Liver (tissue), 9 donors: ENCODE data around the gene SHC2. TPM values are rescaled to one million over a fixed set of nuclear protein-coding genes. Genes with fewer than 3 reads are reported as not detected.
A peak's percentile ranks its signal among the peaks of the same experiment; 100 is the strongest.

Experiments
- DNase-seq: peaks from one replicate; pipeline ENCODE4 v3.0.0-alpha.2; 2017; ENCODE audit warnings: low spot score
- H3K27ac ChIP-seq, 2 donors: one replicate each; pipeline ENCODE4 v1.7.0; 2013; ENCODE audit warnings: inconsistent platforms in 2 of 2, low read length in 2 of 2, control low read depth in 1 of 2, low read depth in 1 of 2, mild to moderate bottlenecking in 1 of 2
- H3K27me3 ChIP-seq, 4 donors: one replicate each; pipeline versions ENCODE4 v1.6.1 to v1.7.0; 2013; ENCODE audit warnings: low read length in 3 of 4, inconsistent platforms in 1 of 4, mild to moderate bottlenecking in 1 of 4, moderate library complexity in 1 of 4; ENCODE audit not compliant: control insufficient read depth in 4 of 4, insufficient read depth in 4 of 4
- H3K36me3 ChIP-seq, 4 donors: one replicate each; pipeline versions ENCODE4 v1.6.1 to v1.7.0; 2013; ENCODE audit warnings: low read length in 3 of 4, mild to moderate bottlenecking in 3 of 4, low read depth in 1 of 4, moderate library complexity in 1 of 4; ENCODE audit not compliant: control insufficient read depth in 4 of 4, insufficient read depth in 3 of 4
- H3K4me1 ChIP-seq, 4 donors: one replicate each; pipeline versions ENCODE4 v1.6.1 to v1.7.0; 2013; ENCODE audit warnings: low read length in 3 of 4, mild to moderate bottlenecking in 3 of 4, moderate library complexity in 1 of 4; ENCODE audit not compliant: control insufficient read depth in 4 of 4, insufficient read depth in 4 of 4
- H3K4me3 ChIP-seq, 3 donors: one replicate each; pipeline versions ENCODE4 v1.6.1 to v1.7.0; 2013; ENCODE audit warnings: low read length in 3 of 3, control low read depth in 1 of 3, low read depth in 1 of 3, mild to moderate bottlenecking in 1 of 3
- H3K9ac ChIP-seq, 2 donors: one replicate each; pipeline ENCODE4 v1.7.0; 2013; ENCODE audit warnings: low read length in 2 of 2, mild to moderate bottlenecking in 2 of 2, moderate library complexity in 2 of 2, control low read depth in 1 of 2, low read depth in 1 of 2
- H3K9me3 ChIP-seq, 4 donors: one replicate each; pipeline versions ENCODE4 v1.6.1 to v1.7.0; 2013; ENCODE audit warnings: low read length in 3 of 4; ENCODE audit not compliant: control insufficient read depth in 4 of 4
- EGR1 ChIP-seq, 2 donors: IDR thresholded peaks; 2 replicates each; pipeline ENCODE4 v1.6.1; 2016 to 2018; ENCODE audit warnings: antibody characterized with exemption in 2 of 2, low read depth in 2 of 2
- FOXA1 ChIP-seq: IDR thresholded peaks from 2 replicates; pipeline ENCODE4 v1.6.1; 2016; ENCODE audit warnings: antibody characterized with exemption
- FOXA2 ChIP-seq: IDR thresholded peaks from 2 replicates; pipeline ENCODE4 v1.6.1; 2016; ENCODE audit warnings: antibody characterized with exemption
- GABPA ChIP-seq, 2 donors: IDR thresholded peaks in 1 of 2; conservative IDR thresholded peaks in 1 of 2; 2 replicates each; pipeline ENCODE4 v1.6.1; 2016; ENCODE audit warnings: antibody characterized with exemption in 2 of 2, mild to moderate bottlenecking in 1 of 2, moderate library complexity in 1 of 2
- HNF4A ChIP-seq, 2 donors: conservative IDR thresholded peaks; 2 replicates each; pipeline ENCODE4 v1.6.1; 2016; ENCODE audit warnings: antibody characterized with exemption in 2 of 2, mild to moderate bottlenecking in 2 of 2
- JUND ChIP-seq, 2 donors: IDR thresholded peaks; 2 replicates each; pipeline ENCODE4 v1.6.1; 2016; ENCODE audit warnings: antibody characterized with exemption in 2 of 2
- NR2F2 ChIP-seq: IDR thresholded peaks from 2 replicates; pipeline ENCODE4 v1.6.1; 2016; ENCODE audit warnings: antibody characterized with exemption
- RAD21 ChIP-seq, 2 donors: IDR thresholded peaks; 2 replicates each; pipeline ENCODE4 v1.6.1; 2016; ENCODE audit warnings: antibody characterized with exemption in 2 of 2, mild to moderate bottlenecking in 2 of 2
- RXRA ChIP-seq, 2 donors: IDR thresholded peaks; 2 replicates each; pipeline ENCODE4 v1.6.1; 2017 to 2018; ENCODE audit warnings: antibody characterized with exemption in 2 of 2, mild to moderate bottlenecking in 1 of 2
- SP1 ChIP-seq: IDR thresholded peaks from 2 replicates; pipeline ENCODE4 v1.6.1; 2018; ENCODE audit warnings: antibody characterized with exemption, mild to moderate bottlenecking
- TAF1 ChIP-seq: conservative IDR thresholded peaks from 2 replicates; pipeline ENCODE4 v1.6.1; 2016; ENCODE audit warnings: antibody characterized with exemption, mild to moderate bottlenecking
- ZBTB33 ChIP-seq: IDR thresholded peaks from 2 replicates; pipeline ENCODE4 v1.6.1; 2016; ENCODE audit warnings: antibody characterized with exemption
- whole genome bisulfite sequencing: extraction: QIAGEN DNeasy Blood & Tissue Kit; methylation state at CpG from one replicate; pipeline ENCODE4 v1.1.7; 2013; 5-methylcytosine and 5-hydroxymethylcytosine counted together
- polyA plus RNA-seq, 2 donors: library from polyadenylated mRNA; stranded (reverse) in 1 of 2; unstranded in 1 of 2; fragments of 200-250 nt in 1 of 2; fragments of >200 nt in 1 of 2; fragmentation: Nextera tagmentation in 1 of 2; extraction: Ambion mirVana in 1 of 2; gene quantifications; one replicate each; pipeline versions ENCODE4 v1.2.1 to v1.2.3, GENCODE V29; 2013 to 2015
- total RNA-seq, 2 donors: library from RNA; depleted of rRNA; stranded (reverse); fragments of >200 nt; gene quantifications; one replicate each; pipeline ENCODE4 v1.2.3, GENCODE V29; 2014
- donor health status: healthy.
- donor health status: healthy.
- donor health status: healthy.
- donor health status: healthy.
- donor health status: healthy.

Gene SHC2
- total and polyA plus RNA-seq, 4 donors = 15.6 to 43.0 (median 23.0) TPM

DNA sequence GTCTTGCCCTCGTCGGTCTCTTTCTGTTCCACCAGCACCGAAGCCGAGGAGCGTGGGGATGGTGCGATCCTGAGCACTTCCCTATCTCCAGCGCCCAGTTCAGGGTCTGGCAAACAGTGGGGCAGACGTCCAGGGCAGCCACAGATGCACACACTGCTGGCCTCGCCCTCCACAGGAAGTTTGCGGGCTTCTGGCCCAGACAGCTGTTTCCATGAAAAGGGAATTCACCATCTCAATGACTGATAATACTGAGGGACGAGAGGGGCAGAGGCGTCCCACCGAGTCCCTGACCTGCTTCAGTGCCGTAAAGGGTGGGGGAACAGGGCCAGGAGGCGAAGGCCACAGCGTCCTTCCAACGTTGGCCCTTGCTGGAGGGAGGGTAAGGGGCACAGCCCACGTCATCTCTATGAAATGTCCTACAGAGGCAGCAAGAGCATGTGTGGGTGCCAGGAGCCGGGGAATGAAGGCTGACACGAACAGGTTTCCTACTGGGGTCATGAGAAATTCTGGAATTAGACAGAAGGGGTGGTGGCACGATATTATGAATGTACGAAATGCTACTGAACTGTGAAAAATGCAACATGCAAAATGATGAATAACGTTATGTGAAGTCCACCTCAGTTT, 19.5 kb downstream of the SHC2 start:
- DNase-seq = no peak
- Histone ChIP-seq H3K9me3 (no peaks in the 10 kb centered on the region), H3K27me3 (no peaks in the 10 kb centered on the region), H3K9ac (no peak overlapping the region), H3K4me3 (no peak overlapping the region), H3K36me3 (peaks cover 0 to 9% (median 1%) of the 10 kb centered on the region in 4 donors), H3K27ac (no peak overlapping the region), H3K4me1 (no peaks in the 10 kb centered on the region)
- TF ChIP-seq ZBTB33 = no peak
- no peak for TF ChIP-seq JUND (IDR thresholded peaks at IDR 0.05)
- no peak for TF ChIP-seq EGR1 (IDR thresholded peaks at IDR 0.05; ENCODE audit: low read depth in 2 of 2)
- peak; percentile 47 for TF ChIP-seq NR2F2
- TF ChIP-seq FOXA1 = no peak
- no peak for TF ChIP-seq FOXA2
- TF ChIP-seq TAF1 = no peak
- no peak for TF ChIP-seq GABPA (IDR thresholded peaks at IDR 0.05 in 1 of 2, conservative IDR thresholded peaks at IDR 0.05 in 1 of 2)
- 71% methylated on average over 23 of the region's 23 CpGs for WGBS

DNA sequence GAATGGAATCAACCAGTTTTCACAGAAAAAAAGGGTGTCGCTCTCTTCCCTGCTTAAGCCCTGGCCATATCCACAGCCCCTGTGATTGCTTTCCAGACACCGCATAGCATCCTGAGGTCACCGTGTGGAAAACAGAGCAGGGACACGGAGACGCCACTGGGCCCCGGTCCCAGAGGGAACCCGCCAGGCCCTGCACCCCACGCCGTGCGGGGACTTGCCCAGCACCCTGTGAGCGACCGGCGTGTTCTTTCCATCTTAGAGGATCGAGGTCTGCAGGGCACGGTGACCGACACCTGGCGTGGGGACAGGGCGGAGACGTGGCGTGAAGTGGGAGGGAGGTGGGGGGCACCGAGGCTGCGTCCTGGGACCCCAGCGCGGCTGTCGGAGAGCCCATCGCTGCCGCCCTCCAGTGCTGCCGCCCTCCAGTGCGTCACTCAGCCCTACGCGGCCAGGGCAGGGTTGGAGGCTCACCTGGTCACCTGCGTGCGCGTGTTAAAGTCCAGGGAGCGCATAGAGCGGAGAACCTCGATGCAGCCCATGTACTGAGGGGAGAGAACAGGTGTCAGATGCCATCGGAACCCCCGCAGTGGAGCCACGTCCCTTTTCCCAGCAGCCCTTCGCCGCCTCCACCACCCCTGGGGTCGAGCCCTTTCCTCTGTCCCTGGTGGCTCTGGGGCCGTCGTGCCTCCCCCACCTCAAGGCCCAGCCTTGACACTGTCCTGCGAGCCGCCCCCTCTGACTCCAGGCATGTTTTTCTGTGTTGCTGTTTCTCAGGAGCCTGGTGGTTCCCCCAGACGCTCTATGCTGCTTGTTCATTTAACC, 20.2 kb downstream of the SHC2 start:
- DNase-seq = no peak
- Histone ChIP-seq H3K4me1 (no peaks in the 10 kb centered on the region), H3K4me3 (no peak overlapping the region), H3K27ac (no peak overlapping the region), H3K9me3 (no peaks in the 10 kb centered on the region), H3K9ac (no peak overlapping the region), H3K36me3 (peaks cover 0 to 13% (median 3%) of the 10 kb centered on the region in 4 donors), H3K27me3 (no peaks in the 10 kb centered on the region)
- TF ChIP-seq ZBTB33 = no peak
- TF ChIP-seq FOXA1 = no peak
- no peak for TF ChIP-seq RXRA (IDR thresholded peaks at IDR 0.05)
- TF ChIP-seq HNF4A (conservative IDR thresholded peaks at IDR 0.05) = no peak
- no peak for TF ChIP-seq FOXA2
- TF ChIP-seq RAD21 (IDR thresholded peaks at IDR 0.05) = no peak
- 90% methylated on average over 48 of the region's 48 CpGs for WGBS

- no peaks in the 10 kb centered on the region for H3K4me1 ChIP-seq
- peaks cover under 1 to 22% (median 8%) of the 10 kb centered on the region in 4 donors for H3K36me3 ChIP-seq
- H3K4me3 ChIP-seq = no peak overlapping the region
- TF ChIP-seq JUND (IDR thresholded peaks at IDR 0.05) (no peak), FOXA1 (no peak), TAF1 (no peak), SP1 (no peak)
- no peak overlapping the region for H3K9ac ChIP-seq
- DNase-seq = no peak
- WGBS = 94% methylated on average over 27 of the region's 27 CpGs
- H3K9me3 ChIP-seq = no peaks in the 10 kb centered on the region
- H3K27ac ChIP-seq = no peak overlapping the region
- H3K27me3 ChIP-seq = no peaks in the 10 kb centered on the region
These were observed 21.5 kb downstream of the SHC2 start for GRCh38 chr19:439167-439900.
